ENCODE results near the gene SLC6A8. TPM values are rescaled to one million over a fixed set of nuclear protein-coding genes. Genes with fewer than 3 reads are reported as not detected.

SLC6A8 gene
- total RNA-seq, 3 donors from 2014 or later, result 214 to 313 (median 251) TPM

DNA sequence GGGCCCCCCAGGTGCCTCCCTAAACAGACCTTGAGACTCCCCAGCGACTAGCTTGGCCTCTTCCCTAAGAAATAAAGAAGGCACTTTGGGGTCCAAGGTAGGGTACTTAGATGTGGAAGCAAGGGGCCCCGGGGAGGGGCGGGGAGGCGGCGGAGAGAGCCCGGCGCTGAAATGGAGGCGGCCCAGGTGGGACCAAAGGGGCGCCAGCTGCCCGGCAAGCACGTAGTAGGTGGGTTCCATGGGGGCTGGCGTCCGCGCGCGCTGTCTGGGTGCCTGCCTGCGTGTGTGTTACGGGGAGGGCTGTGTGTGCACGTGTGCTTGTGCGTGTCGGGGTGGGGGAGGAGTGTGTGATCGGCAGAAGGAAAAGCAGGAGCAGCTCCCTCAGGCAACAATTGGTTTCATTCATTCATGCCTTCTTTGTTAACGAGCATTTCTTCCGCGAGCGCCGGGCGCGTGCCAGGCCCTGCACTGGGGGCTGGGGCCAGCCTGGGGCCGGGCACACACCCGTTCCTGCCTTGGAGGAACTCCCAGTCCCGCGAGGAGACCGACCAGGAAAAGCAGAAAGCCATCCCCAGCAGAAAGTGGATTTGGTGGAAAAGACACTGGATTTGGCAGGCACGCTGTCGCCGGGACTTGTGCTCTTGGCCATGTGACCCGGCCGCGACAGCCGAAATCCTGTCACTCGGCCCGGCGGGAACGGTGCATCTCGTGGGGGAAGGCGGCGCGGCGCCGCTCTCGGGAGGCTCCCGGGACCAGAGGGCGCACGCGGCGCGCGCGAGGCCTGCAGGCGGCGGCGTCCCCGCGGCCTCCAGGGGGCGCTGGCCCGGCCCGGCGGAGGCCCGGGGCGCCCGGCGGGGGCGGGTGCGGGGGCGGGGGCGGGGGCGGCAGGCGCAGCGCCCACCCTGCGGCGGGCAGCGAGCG is 44.0 kb upstream of the SLC6A8 start:
- ATAC-seq (peak; percentile 56), DNase-seq (no peak)
- intact Hi-C loops (cut with DNase I, micrococcal nuclease), result no loop called here
- Histone ChIP-seq H3K36me3 (ENCODE audit: low read depth) (no peaks in the 10 kb centered on the region), H3K9me3 (no peaks in the 10 kb centered on the region), H3K4me1 (ENCODE audit: low read depth) (no peaks in the 10 kb centered on the region), H3K4me3 (no peak overlapping the region)
- TF ChIP-seq, protein P1, sequence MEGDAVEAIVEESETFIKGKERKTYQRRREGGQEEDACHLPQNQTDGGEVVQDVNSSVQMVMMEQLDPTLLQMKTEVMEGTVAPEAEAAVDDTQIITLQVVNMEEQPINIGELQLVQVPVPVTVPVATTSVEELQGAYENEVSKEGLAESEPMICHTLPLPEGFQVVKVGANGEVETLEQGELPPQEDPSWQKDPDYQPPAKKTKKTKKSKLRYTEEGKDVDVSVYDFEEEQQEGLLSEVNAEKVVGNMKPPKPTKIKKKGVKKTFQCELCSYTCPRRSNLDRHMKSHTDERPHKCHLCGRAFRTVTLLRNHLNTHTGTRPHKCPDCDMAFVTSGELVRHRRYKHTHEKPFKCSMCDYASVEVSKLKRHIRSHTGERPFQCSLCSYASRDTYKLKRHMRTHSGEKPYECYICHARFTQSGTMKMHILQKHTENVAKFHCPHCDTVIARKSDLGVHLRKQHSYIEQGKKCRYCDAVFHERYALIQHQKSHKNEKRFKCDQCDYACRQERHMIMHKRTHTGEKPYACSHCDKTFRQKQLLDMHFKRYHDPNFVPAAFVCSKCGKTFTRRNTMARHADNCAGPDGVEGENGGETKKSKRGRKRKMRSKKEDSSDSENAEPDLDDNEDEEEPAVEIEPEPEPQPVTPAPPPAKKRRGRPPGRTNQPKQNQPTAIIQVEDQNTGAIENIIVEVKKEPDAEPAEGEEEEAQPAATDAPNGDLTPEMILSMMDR (IDR thresholded peaks at IDR 0.05), result no peak

DNA sequence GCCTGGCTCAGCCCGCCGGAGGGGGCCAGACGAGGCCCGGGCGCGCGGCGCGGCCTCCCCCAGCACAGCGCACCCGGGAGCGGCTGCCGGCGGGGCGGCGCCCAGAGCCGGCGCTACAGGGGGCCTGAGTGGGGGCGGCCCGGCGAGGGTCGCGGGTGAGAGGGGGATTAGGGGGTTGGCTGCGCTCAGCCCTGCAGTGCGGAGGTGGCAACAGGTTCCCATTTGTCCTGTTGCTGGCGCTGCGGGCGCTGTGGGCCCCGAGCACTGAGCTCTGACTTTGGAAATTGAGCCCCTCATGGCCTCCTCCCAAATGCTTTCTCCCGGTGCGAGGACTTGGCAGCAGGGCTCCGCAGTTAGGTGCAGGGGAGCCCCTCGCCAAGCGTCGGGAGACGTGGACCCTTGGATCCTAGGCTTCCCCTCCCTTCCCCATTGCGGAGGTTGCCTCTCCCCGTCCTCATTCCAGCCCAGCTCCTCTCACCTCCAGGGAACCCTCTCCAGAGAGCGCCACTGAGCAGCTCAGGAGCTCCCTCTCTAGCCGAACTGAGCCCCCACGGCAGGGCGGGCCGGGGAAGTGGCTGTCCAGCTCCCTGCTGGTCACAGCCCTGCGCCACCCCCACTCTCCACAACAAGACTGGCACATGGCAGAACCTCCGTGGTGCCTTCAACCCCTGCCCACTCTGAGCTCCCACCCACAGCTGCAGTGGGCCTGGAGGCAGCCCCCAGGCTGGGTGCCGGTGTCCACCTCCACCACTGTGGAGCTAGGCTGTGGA is 43.2 kb upstream of the SLC6A8 start:
- intact Hi-C loops (cut with DNase I, micrococcal nuclease), result no loop called here
- no peaks in the 10 kb centered on the region for H3K36me3 ChIP-seq (ENCODE audit: low read depth)
- H3K9me3 ChIP-seq, result no peaks in the 10 kb centered on the region
- no peak for DNase-seq
- no peak for ATAC-seq
- TF ChIP-seq, protein P1 (IDR thresholded peaks at IDR 0.05), result no peak
- no peaks in the 10 kb centered on the region for H3K4me1 ChIP-seq (ENCODE audit: low read depth)
- H3K4me3 ChIP-seq, result no peak overlapping the region

DNA sequence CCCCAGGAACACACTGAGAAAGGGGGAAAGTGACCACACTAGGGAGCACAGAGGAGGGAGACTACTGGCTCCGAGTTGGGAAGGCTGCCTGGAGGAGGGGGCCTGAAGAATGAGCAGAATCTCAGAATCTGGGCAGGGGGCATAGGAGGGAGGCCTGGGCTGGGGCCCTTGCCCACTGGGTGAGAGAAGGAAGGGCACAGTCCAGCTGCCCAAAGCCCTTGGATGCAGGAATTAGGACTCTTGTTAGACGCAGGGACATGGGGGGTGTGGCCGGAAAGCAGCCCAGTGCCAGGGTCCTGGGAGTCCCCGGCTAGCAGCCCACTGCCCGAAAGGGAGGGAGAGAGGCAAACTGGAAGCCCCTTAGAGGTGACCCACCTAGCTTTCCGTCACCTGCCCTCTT is 42.6 kb upstream of the SLC6A8 start:
- H3K4me3 ChIP-seq, result no peak overlapping the region
- no peaks in the 10 kb centered on the region for H3K36me3 ChIP-seq (ENCODE audit: low read depth)
- no peak for DNase-seq
- no peaks in the 10 kb centered on the region for H3K4me1 ChIP-seq (ENCODE audit: low read depth)
- ATAC-seq, result no peak
- intact Hi-C loops (cut with DNase I, micrococcal nuclease), result no loop called here
- no peaks in the 10 kb centered on the region for H3K9me3 ChIP-seq
- TF ChIP-seq, protein P1 (IDR thresholded peaks at IDR 0.05), result no peak

DNA sequence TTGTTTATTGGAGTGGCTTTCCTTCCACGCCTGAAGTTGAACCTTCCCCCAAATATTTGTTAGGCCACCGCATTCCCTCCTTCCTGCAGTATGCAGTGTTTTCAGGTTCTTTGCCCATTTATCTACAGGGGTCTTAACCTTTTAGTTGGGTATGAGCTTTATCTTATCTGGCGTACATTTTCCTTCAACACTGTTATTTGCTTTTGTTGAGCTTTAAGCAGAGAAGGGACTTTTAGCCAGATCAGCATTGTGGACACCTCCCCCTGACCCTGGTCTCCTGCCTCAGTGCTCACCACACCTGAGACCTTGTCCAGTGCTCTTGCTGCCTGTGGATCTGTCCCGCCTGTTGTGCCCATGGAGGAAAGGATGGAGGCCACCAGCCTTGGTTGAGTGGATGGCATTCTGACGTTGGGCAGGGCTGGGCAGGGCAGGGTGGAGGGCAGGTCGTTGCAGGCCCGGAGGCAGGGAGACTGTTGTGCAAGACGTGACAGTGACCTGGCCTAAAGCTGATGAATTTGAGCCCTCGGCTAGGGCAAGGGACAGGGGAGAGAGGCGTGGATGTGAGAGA is 41.7 kb upstream of the SLC6A8 start:
- ATAC-seq (no peak), DNase-seq (peak in 1 of 3 donors; percentile 14)
- Histone ChIP-seq H3K4me1 (ENCODE audit: low read depth) (no peaks in the 10 kb centered on the region), H3K9me3 (no peaks in the 10 kb centered on the region), H3K36me3 (ENCODE audit: low read depth) (no peaks in the 10 kb centered on the region), H3K4me3 (no peak overlapping the region)
- intact Hi-C loops (cut with DNase I, micrococcal nuclease), result no loop called here
- TF ChIP-seq, protein P1 (IDR thresholded peaks at IDR 0.05), result no peak

DNA sequence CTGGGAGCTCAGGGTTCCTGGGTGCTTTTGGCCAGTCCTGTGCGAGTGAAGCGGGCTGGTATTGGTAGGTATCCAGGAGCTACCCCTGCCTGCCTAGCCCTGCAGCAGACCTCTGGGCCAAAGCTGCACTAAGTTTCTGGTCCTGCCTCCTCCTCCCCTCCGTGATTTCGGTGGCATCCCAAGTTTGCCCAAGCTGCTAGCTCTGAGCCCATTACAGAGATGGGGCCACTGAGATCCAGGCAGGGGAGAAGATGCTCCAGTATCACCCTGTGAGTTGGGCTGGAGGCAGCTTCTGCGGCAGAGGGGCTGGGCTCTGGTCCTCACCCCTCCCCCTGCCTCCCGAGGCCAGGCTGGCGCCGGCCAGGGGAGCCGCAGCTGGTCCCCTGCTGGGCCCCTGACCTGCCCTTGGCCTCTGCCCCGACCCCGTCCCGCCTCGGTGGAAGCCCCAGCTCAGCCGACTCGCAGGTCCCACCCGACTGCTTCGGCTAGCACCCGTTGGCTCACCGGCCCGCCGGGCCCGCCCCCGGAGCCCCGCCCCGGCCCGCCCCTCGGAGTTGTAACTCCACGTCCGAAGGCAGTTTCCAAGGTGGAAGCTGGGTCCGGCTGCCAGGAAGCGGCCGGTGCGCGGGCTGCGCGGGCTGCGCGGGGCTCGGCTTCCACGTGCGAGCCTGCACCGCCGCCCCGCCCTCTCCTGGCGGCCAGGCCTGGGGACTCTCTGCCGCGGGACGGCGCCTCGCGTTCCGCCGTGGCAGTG is 40.9 kb upstream of the SLC6A8 start, which contains the start of gene DUSP9:
TSS of gene DUSP9 (plus strand) at position 584 of the 754 bp plus-strand sequence. CDS start 751 bp downstream, outside the sequence.
- DNase-seq, result peak; percentile 19 to 44 (median 43)
- Histone ChIP-seq H3K9me3 (no peaks in the 10 kb centered on the region), H3K4me3 (no peak within 1 kb of the TSS), H3K36me3 (ENCODE audit: low read depth) (no peaks in the 10 kb centered on the region), H3K4me1 (ENCODE audit: low read depth) (no peaks in the 10 kb centered on the region)
- TF ChIP-seq, protein P1 (IDR thresholded peaks at IDR 0.05), result no peak
- intact Hi-C loops (cut with DNase I, micrococcal nuclease), result no loop called here
- ATAC-seq, result peak; percentile 59

Data from mucosa of descending colon (tissue), 3 donors.